ENCODE measurements around the gene SLF2. TPM values are rescaled to one million over a fixed set of nuclear protein-coding genes. Genes with fewer than 3 reads are reported as not detected.

The SLF2 gene
- total and polyA plus RNA-seq, 2 donors, result 23.8 to 26.3 TPM

DNA sequence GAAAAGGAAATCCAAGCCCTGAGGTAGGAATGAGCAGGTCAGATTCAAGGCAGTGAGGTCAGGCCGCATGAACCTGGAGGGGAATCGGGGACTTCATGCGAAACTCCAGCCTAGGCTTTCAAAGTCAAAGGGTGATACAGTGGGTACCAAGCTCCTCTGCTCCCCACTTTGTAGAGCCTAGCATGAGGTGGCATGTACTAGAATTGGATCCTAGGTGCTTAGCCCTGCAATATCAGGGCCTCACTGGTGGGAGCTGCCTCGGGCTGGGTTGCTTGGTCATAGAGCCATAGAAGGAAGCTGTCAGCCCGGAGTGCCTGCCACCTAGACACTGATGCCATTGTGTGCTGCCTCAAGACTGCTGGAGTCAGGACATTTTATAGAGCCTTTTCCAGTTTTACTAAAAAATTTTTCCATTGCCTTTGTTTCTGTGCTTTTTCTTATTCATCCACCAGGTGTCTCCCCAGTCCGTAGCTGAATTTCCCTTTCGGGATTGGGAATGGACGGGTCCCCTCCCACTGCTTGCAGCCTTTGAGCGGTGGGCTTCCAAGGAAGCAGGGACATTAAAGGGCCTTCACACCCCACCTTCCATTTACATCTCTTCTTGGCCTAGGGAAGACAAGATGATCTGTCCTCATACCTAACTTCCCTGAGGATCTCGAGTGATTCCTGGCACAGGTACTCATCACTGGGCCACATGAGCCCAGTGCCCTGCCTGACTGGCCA, 81.4 kb downstream of the SLF2 start:
- peaks cover 0 to under 1% of the 10 kb centered on the region in 2 donors for H3K27me3 ChIP-seq (ENCODE audit: control insufficient read depth in 2 of 2, insufficient read depth in 1 of 2, low read length in 1 of 2)
- H3K4me3 ChIP-seq (ENCODE audit: low read length in 2 of 2), result no peak overlapping the region
- DNase-seq (ENCODE audit: low read depth in 6 of 9, low spot score in 9 of 9), result no peak
- WGBS, result 91% methylated on average over 10 of the region's 10 CpGs
- H3K36me3 ChIP-seq (ENCODE audit: control insufficient read depth in 2 of 2, insufficient read depth in 2 of 2, low read length in 1 of 2), result peaks cover 24 to 35% of the 10 kb centered on the region in 2 donors
- H3K27ac ChIP-seq (ENCODE audit: low read depth in 1 of 2, low read length in 1 of 2), result no peak overlapping the region
- peaks cover 17 to 23% of the 10 kb centered on the region in 2 donors for H3K4me1 ChIP-seq (ENCODE audit: control insufficient read depth in 2 of 2, insufficient read depth in 2 of 2, low read length in 2 of 2)
- H3K9me3 ChIP-seq (ENCODE audit: control insufficient read depth in 2 of 2, insufficient read depth in 1 of 2, low read length in 1 of 2), result peaks cover 0 to 1% of the 10 kb centered on the region in 2 donors

DNA sequence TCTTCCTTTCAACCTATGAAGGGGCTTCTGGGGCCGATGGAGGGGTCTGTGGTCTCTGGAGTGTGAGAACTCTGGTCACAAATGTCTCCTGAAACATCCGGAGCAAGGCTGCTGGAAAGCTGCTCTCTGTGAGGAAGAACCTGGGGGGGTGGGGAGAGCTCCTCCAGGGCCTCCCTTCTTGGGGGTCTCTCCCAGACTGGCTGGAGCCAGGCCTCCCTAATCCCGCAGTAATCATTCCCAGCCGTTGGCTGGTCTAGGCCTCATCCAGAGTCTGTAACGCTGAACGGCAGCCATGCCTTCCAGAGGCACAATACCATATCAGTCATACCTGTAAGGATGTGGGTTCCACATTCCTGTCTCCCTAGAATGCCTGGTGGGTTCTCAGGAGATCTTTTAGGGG, 82.4 kb downstream of the SLF2 start:
- DNase-seq (ENCODE audit: low read depth in 6 of 9, low spot score in 9 of 9), result no peak
- H3K4me1 ChIP-seq (ENCODE audit: control insufficient read depth in 2 of 2, insufficient read depth in 2 of 2, low read length in 2 of 2), result peaks cover 22 to 27% of the 10 kb centered on the region in 2 donors
- H3K4me3 ChIP-seq (ENCODE audit: low read length in 2 of 2), result no peak overlapping the region
- peaks cover 0 to 9% of the 10 kb centered on the region in 2 donors for H3K27me3 ChIP-seq (ENCODE audit: control insufficient read depth in 2 of 2, insufficient read depth in 1 of 2, low read length in 1 of 2)
- no peaks in the 10 kb centered on the region for H3K9me3 ChIP-seq (ENCODE audit: control insufficient read depth in 2 of 2, insufficient read depth in 1 of 2, low read length in 1 of 2)
- H3K36me3 ChIP-seq (ENCODE audit: control insufficient read depth in 2 of 2, insufficient read depth in 2 of 2, low read length in 1 of 2), result peaks cover 18 to 29% of the 10 kb centered on the region in 2 donors
- WGBS, result 90% methylated on average over 6 of the region's 6 CpGs
- no peak overlapping the region for H3K27ac ChIP-seq (ENCODE audit: low read depth in 1 of 2, low read length in 1 of 2)

DNA sequence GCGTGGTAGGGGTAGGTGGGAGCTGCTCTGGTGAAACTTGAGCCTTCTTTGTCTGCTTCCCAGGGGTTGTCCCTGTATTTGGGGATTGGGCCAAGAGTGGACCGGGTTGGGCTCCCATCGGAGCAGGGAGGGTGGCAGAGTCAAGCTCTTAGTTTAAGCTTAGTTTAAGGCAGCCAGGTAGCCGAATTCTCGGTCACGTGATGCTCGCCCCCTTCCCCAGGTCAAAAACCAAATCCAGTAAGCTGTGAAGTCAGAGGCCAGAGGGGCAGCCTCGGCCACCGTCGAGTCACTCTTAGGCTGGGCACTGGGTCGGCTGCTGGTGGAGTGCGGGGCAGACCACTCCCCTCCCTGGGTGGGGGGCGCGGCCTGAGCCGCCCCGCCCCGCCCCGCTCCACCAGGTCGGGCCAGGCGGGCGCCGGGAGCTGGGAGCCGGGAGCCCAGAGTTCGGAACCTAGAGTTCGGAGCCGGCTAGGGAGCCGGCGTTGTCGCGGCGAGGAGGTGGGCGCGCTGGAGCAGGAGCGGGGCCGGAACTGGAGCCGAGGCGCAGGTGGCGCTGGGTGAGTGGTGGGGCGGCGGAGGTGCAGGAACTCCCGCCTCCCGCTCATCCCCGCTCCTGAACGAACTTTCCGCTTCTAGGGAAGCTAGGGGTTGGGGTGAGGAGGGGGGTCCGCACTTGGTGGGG, 84.1 kb downstream of the SLF2 start:
- Histone ChIP-seq H3K36me3 (ENCODE audit: control insufficient read depth in 2 of 2, insufficient read depth in 2 of 2, low read length in 1 of 2) (peaks cover 8 to 15% of the 10 kb centered on the region in 2 donors), H3K27me3 (ENCODE audit: control insufficient read depth in 2 of 2, insufficient read depth in 1 of 2, low read length in 1 of 2) (peaks cover 0 to 20% of the 10 kb centered on the region in 2 donors), H3K4me3 (ENCODE audit: low read length in 2 of 2) (peak overlapping the region; percentile 82), H3K9me3 (ENCODE audit: control insufficient read depth in 2 of 2, insufficient read depth in 1 of 2, low read length in 1 of 2) (no peaks in the 10 kb centered on the region), H3K27ac (ENCODE audit: low read depth in 1 of 2, low read length in 1 of 2) (peak overlapping the region; percentile 74 to 83), H3K4me1 (ENCODE audit: control insufficient read depth in 2 of 2, insufficient read depth in 2 of 2, low read length in 2 of 2) (peaks cover 22 to 29% of the 10 kb centered on the region in 2 donors)
- DNase-seq (ENCODE audit: low read depth in 6 of 9, low spot score in 9 of 9), result peak in 3 of 9 donors; percentile 46 to 49 (median 47)
- 4% methylated on average over 46 of the region's 46 CpGs for WGBS

DNA sequence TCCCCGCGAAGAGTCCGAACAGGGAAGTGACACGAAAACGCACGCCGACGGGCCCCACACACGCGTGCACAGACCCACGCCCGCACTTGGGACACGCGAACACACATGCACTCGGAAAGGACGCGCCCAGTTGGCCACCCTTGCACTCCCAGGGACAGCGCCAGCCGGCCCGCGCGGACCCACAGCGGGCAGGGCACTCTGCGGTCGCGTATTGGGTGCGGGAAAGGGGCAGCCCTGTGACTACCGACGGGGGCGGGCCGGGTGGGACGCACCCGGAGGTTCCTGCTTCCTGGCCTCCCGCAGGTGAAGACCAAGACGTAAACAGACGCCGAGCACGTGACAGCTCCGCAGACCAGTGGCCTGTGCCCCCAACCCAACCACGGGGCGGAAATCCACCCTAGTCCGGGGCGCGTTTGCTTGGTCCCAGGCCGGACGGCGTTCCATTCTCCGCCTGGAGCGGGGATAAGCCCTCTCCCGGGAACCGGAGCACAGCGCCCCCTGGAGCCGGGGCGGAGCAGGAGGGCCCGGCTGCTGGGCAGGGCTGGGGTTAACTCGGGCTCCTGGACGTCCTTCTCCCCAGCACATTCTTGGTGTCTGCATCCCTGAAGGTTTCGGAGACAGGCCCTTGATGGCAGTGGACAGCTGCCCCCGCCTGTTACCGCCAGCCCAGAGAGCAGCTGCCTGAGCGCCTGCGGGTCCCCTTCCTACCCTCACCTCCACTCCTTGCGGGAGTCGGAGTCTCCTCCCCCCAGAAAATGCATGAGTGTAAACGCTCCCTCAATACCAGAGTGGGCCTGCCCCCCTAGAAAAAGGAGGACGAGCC, 84.8 kb downstream of the SLF2 start:
- Histone ChIP-seq H3K4me3 (ENCODE audit: low read length in 2 of 2) (peak overlapping the region; percentile 82), H3K27ac (ENCODE audit: low read depth in 1 of 2, low read length in 1 of 2) (peak overlapping the region; percentile 70 to 91), H3K36me3 (ENCODE audit: control insufficient read depth in 2 of 2, insufficient read depth in 2 of 2, low read length in 1 of 2) (peaks cover 8 to 15% of the 10 kb centered on the region in 2 donors), H3K27me3 (ENCODE audit: control insufficient read depth in 2 of 2, insufficient read depth in 1 of 2, low read length in 1 of 2) (peaks cover 0 to 20% of the 10 kb centered on the region in 2 donors), H3K4me1 (ENCODE audit: control insufficient read depth in 2 of 2, insufficient read depth in 2 of 2, low read length in 2 of 2) (peaks cover 22 to 29% of the 10 kb centered on the region in 2 donors), H3K9me3 (ENCODE audit: control insufficient read depth in 2 of 2, insufficient read depth in 1 of 2, low read length in 1 of 2) (no peaks in the 10 kb centered on the region)
- WGBS, result under 1% methylated on average over 66 of the region's 66 CpGs
- peak in 6 of 9 donors; percentile 46 to 83 (median 62) for DNase-seq (ENCODE audit: low read depth in 6 of 9, low spot score in 9 of 9)

DNA sequence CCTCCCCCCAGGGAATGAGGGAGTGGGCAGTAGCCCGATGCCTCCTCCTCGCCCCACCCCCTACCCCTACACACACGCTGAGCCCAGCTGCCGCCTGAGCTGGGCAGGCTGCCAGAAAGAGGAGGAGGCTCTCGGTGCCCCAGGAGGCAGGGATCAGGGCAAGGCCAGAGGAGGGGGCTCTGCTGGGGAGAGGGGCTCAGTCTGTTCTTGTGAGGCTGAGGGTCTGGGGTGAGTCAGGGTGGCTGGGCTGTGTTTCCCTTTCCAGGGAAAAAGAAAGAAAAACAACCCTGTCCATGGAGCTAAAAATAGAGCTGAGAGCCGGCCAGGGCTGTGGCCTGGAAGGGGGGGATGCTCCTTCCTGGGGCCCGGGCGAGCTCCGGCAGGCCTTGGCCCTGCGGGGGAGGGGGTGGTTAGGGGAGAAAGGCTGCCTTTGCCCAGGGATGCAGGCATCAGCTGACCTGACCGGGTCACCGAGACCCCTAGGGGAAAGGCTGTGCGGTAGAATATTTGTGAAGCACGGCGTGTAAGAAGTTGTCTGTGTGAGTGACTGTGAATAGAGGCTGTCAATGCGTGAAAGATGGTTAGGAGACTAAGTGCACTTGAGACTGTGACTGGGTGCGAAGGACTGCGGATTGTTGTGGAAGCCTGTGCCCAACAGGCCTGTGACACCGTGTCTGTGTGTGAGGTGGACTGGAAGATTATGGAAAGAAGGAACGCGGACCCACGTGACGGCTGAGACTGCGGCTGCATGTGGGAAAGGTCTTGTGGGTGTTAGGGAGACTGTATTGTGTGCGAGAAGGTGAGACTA, 85.6 kb downstream of the SLF2 start:
- peak overlapping the region; percentile 70 to 91 for H3K27ac ChIP-seq (ENCODE audit: low read depth in 1 of 2, low read length in 1 of 2)
- peaks cover 0 to 20% of the 10 kb centered on the region in 2 donors for H3K27me3 ChIP-seq (ENCODE audit: control insufficient read depth in 2 of 2, insufficient read depth in 1 of 2, low read length in 1 of 2)
- H3K4me1 ChIP-seq (ENCODE audit: control insufficient read depth in 2 of 2, insufficient read depth in 2 of 2, low read length in 2 of 2), result peaks cover 22 to 29% of the 10 kb centered on the region in 2 donors
- 7% methylated on average over 25 of the region's 25 CpGs for WGBS
- peak in 6 of 9 donors; percentile 39 to 78 (median 56) for DNase-seq (ENCODE audit: low read depth in 6 of 9, low spot score in 9 of 9)
- H3K9me3 ChIP-seq (ENCODE audit: control insufficient read depth in 2 of 2, insufficient read depth in 1 of 2, low read length in 1 of 2), result no peaks in the 10 kb centered on the region
- H3K4me3 ChIP-seq (ENCODE audit: low read length in 2 of 2), result peak overlapping the region; percentile 82
- peaks cover 3 to 11% of the 10 kb centered on the region in 2 donors for H3K36me3 ChIP-seq (ENCODE audit: control insufficient read depth in 2 of 2, insufficient read depth in 2 of 2, low read length in 1 of 2)

DNA sequence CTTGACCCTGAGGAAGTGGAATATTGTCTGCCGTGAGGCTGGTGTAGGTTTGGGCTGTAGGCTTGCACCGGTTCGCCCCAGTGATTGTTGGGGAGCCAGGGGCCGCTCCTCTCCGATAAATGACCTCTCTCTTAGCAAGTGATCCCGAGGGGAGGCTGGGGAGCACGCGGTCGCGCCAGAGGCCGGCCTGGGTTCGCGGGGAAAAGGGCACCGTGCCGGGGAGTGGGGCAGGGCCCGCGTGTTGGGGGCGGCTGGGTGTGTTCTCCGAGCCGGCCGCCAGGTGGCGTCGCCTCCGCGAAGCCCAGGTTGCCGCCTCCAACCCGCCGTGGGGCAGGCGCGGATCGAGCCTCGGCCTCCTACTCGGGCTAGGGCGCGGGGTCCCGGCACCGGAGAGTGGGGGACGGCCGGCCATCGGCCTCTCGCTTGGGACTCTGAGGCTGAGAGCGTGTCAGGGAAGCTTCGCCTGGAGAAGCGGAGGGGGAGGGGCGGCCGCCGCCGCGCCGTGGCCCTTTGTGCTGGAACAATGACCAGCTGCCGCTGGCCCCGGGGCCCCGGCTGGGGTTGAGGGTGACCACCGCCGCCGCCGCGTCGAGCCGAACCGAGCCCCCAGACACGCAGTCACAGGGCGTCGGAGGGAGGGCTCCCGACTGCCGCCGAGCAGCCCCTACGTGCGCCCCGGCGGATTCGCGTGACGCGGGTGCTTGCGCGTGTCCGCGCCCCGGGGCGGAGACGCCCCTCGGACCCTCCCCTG, 86.4 kb downstream of the SLF2 start:
- Histone ChIP-seq H3K4me1 (ENCODE audit: control insufficient read depth in 2 of 2, insufficient read depth in 2 of 2, low read length in 2 of 2) (peaks cover 22 to 29% of the 10 kb centered on the region in 2 donors), H3K36me3 (ENCODE audit: control insufficient read depth in 2 of 2, insufficient read depth in 2 of 2, low read length in 1 of 2) (peaks cover 0 to 6% of the 10 kb centered on the region in 2 donors), H3K9me3 (ENCODE audit: control insufficient read depth in 2 of 2, insufficient read depth in 1 of 2, low read length in 1 of 2) (no peaks in the 10 kb centered on the region), H3K27me3 (ENCODE audit: control insufficient read depth in 2 of 2, insufficient read depth in 1 of 2, low read length in 1 of 2) (peaks cover 0 to 20% of the 10 kb centered on the region in 2 donors), H3K4me3 (ENCODE audit: low read length in 2 of 2) (peak overlapping the region; percentile 82), H3K27ac (ENCODE audit: low read depth in 1 of 2, low read length in 1 of 2) (peak overlapping the region; percentile 80 to 91)
- peak in 5 of 9 donors; percentile 46 to 82 (median 69) for DNase-seq (ENCODE audit: low read depth in 6 of 9, low spot score in 9 of 9)
- WGBS, result under 1% methylated on average over 82 of the region's 83 CpGs

DNA sequence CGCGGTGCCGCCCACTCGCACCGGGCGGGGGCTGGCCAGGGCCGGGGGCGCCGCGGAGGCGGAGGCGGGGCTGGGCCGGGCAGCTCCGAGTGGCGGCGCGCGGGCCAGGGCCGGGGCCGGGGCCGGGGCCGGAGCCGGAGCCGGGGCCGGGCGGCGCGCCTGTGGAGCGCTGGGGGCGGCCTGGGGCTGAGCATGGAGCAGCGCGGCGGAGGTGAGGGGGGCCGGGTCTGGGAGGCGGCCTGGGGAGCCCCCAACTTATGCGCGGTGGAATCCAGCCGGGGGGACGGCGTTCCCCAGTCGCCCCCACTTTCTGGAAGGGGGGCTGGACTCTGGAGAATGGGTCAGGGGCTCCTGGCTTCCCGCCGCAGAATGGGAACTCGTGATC, 87.0 kb downstream of the SLF2 start, which contains the start of gene LZTS2:
Gene LZTS2 (plus strand): TSS at position 67 of the 385 bp plus-strand sequence. CDS start 2,731 bp downstream, outside the sequence.
- Histone ChIP-seq H3K9me3 (ENCODE audit: control insufficient read depth in 2 of 2, insufficient read depth in 1 of 2, low read length in 1 of 2) (no peaks in the 10 kb centered on the region), H3K27ac (ENCODE audit: low read depth in 1 of 2, low read length in 1 of 2) (peak within 1 kb of the TSS; percentile 80 to 91), H3K27me3 (ENCODE audit: control insufficient read depth in 2 of 2, insufficient read depth in 1 of 2, low read length in 1 of 2) (peaks cover 0 to 20% of the 10 kb centered on the region in 2 donors), H3K4me1 (ENCODE audit: control insufficient read depth in 2 of 2, insufficient read depth in 2 of 2, low read length in 2 of 2) (peaks cover 22 to 29% of the 10 kb centered on the region in 2 donors), H3K4me3 (ENCODE audit: low read length in 2 of 2) (peak within 1 kb of the TSS; percentile 82), H3K36me3 (ENCODE audit: control insufficient read depth in 2 of 2, insufficient read depth in 2 of 2, low read length in 1 of 2) (peaks cover 0 to 3% of the 10 kb centered on the region in 2 donors)
- under 1% methylated on average over 44 of the region's 44 CpGs for WGBS
- no peak for DNase-seq (ENCODE audit: low read depth in 6 of 9, low spot score in 9 of 9)
